ENCODE measurements around the gene DOCK2.

DNA sequence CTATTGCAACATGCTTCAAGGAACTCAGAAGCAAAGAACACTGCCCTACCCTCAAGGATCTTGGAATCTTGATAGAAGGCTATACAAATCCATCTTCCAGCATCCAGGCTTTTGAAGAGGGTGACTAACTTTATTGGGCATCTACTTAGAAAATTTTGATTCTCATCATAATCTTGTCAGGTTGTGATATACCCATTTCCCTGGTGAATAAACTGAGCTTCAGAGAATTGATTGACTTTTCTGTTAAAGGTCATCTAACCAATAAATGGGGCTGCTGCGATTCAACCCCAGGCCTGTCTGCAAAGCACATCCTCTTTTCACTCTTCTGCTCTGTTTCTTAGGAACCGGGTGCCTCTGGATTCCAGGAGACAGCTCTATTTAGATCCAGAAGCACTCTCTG lies 363.1 kb downstream of the DOCK2 start:
- TF ChIP-seq CHD2 (IDR thresholded peaks at IDR 0.05; ENCODE audit: low read length) (no peak), RAD21 (IDR thresholded peaks at IDR 0.05 in 1 of 2, conservative IDR thresholded peaks at IDR 0.05 in 1 of 2; ENCODE audit: low read depth in 2 of 2, low read length in 2 of 2) (no peak), POLR2A (IDR thresholded peaks at IDR 0.05; ENCODE audit: control extremely low read depth in 1 of 2, low read depth in 2 of 2, low read length in 2 of 2) (no peak), YY1 (IDR thresholded peaks at IDR 0.05; ENCODE audit: low read depth, low read length) (no peak)
- TF ChIP-seq, protein P1, sequence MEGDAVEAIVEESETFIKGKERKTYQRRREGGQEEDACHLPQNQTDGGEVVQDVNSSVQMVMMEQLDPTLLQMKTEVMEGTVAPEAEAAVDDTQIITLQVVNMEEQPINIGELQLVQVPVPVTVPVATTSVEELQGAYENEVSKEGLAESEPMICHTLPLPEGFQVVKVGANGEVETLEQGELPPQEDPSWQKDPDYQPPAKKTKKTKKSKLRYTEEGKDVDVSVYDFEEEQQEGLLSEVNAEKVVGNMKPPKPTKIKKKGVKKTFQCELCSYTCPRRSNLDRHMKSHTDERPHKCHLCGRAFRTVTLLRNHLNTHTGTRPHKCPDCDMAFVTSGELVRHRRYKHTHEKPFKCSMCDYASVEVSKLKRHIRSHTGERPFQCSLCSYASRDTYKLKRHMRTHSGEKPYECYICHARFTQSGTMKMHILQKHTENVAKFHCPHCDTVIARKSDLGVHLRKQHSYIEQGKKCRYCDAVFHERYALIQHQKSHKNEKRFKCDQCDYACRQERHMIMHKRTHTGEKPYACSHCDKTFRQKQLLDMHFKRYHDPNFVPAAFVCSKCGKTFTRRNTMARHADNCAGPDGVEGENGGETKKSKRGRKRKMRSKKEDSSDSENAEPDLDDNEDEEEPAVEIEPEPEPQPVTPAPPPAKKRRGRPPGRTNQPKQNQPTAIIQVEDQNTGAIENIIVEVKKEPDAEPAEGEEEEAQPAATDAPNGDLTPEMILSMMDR (IDR thresholded peaks at IDR 0.05; ENCODE audit: control extremely low read depth in 1 of 3, insufficient read depth in 1 of 3, low read depth in 1 of 3, low read length in 3 of 3) = no peak
- TF ChIP-seq, protein P2, sequence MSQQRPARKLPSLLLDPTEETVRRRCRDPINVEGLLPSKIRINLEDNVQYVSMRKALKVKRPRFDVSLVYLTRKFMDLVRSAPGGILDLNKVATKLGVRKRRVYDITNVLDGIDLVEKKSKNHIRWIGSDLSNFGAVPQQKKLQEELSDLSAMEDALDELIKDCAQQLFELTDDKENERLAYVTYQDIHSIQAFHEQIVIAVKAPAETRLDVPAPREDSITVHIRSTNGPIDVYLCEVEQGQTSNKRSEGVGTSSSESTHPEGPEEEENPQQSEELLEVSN (IDR thresholded peaks at IDR 0.05) = no peak
